Dermis blood vessel endothelial cell (primary cell): ENCODE results near the gene ULBP1. TPM values are rescaled to one million over a fixed set of nuclear protein-coding genes. Genes with fewer than 3 reads are reported as not detected.
"Not testable (repeated sequence)": the region's sequence is repeated elsewhere in the genome, so short reads cannot be mapped to it uniquely, and the experiment has no call there.

ENCODE experiments used
- DNase-seq: peaks from one replicate; pipeline ENCODE4 v3.0.0; 2010
- total RNA-seq: library from RNA; depleted of rRNA; stranded (reverse); fragments of >200 nt; gene quantifications from 2 replicates; pipeline ENCODE4 v1.2.3, GENCODE V29; 2014

ULBP1 gene
- total RNA-seq, 1 donor from 2014 or later = 0.17 TPM

GRCh38 chr6:149978610-149979009 lies 14.9 kb downstream of the ULBP1 start:
- no peak for DNase-seq

DNA sequence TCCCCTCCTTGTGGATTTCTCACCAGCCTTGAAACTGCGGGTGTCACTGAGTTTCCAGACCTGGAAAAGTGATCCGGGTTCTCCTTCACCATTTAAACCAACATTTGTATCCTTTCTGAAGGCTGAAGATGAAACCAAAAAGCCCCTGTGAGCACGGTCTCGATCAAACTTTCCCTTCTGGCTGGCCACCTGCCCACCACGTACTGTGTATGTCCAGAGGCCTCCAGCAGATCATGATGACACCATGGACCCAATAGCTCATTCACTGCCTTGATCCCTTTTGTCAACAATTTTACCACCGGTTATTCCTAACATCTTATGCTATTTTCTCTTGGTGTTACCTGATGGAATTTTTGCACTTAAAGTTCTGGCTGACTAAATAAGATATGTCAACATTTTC lies 15.6 kb downstream of the ULBP1 start:
- DNase-seq = no peak

- no peak for DNase-seq
These were observed 19.4 kb downstream of the ULBP1 start for GRCh38 chr6:149983145-149983544.

DNA sequence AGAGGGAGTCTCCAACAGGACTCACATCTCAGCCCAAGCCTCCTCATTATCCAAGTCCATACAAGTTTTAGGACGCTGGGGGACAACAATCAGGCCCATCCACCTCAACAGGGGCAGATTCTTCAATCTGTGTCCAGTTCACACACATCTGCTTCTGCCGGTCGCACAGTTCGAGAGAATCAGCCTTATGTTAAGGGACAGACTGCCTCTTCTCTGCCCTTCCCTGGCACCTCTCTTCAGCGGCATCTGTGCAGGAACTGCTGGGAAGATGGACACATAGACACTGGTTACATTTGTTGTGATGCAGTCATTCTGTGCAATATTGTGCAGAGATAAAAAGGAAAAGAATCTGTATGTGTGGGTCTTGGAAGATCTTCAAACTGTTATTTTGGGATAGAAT lies 21.0 kb downstream of the ULBP1 start:
- DNase-seq = no peak

DNA sequence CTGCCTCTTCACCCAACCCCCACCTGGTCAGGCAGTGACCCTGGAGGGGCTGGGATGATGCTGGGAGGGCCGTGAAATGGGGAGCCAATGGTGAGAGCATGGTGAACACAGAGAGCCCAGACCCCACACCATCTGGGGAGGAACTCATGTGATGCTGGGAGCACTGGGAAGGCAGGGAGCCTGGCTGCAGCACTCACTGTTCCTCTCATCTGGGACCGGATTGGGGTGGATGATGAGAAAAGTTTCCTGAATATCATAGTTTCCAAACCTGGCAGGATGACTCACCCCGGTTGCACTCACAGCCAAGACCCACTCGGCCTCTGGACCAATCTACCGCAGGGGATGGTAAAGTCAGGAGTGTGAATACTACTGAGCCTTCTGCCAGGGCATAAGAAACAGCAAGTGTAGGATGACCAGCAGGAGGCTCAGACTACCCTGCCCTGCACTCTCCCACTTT lies 21.8 kb downstream of the ULBP1 start:
- peak; percentile 26 for DNase-seq

GRCh38 chr6:149987602-149988107 lies 23.9 kb downstream of the ULBP1 start:
- no peak for DNase-seq

DNA sequence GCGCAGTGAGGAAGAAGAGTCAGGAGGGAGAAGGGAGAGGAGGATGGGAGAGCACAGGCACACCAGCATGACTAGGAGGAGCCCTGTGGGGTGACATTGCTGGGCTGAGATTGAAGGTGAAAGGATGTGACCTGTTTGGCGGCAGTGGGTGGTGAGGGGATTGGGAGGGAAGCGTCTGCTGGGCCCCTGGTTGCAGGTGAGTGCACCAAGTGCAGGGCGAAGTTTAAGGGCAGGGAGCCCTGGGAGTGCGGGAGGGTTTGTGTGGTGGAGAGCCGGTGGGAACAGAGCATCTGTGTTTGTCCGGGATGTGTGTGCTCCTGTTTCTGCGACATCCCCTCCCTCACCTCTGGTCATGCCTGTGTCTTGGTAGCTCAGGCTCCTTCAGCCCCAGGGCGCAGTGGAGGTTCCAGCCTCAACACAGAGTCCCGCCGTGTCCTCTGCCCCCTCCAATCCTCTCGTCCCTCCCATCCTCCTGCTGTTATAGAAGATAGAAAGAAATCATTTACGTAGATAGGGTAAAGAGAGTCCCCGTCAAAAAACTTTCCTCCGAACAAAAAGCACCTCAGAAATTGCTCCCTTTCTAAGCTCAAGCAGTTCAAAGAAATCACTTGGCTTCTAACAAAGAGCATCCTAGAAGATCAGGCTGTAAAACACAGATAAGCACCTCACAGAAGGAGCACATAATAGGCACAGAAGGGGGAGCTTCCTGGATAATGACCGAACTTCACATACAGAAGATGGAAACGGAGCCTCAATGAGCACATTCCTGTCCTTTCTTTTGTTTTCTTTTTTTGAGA lies 25.0 kb downstream of the ULBP1 start:
- no peak for DNase-seq

- DNase-seq = no peak
These were observed 26.5 kb downstream of the ULBP1 start for GRCh38 chr6:149990212-149990660.

GRCh38 chr6:149990661-149991471 lies 27.1 kb downstream of the ULBP1 start:
- no peak for DNase-seq

DNA sequence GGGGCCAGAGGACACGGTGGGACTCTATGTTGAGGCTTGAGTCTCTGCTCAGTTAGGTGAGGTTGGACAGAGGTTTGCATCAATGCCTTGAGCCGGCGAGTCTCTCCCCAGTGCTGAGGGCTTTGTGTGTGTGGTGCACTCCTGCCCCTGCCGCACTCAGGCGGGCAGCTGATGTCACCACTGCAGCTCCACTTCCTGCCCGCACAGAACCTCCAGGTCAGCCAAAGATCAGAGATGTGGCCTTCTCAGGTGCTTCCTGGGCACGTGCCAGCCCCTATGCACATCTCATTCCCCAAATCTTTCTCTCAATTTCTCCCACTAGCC lies 27.7 kb downstream of the ULBP1 start:
- DNase-seq = not testable (repeated sequence)

DNA sequence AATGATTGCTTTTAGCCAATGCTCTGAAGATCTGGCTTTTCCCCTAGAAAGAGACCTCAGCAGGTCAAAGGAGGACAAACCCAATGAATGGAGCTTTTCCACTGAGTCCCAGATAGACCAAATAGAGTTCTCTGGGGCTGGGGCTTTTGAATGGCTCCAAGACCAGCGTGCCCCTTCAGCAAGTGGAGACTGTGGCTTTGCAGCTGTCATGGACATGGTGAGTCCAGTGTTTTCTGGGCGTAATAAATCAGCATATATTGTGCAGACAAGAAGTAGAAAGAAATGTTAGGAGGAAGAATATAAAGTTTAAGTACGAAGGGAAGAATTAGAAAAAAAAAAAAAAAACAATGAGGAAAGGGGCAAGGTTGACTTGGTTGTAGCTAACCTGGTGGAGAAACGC lies 28.1 kb downstream of the ULBP1 start:
- DNase-seq = no peak

DNA sequence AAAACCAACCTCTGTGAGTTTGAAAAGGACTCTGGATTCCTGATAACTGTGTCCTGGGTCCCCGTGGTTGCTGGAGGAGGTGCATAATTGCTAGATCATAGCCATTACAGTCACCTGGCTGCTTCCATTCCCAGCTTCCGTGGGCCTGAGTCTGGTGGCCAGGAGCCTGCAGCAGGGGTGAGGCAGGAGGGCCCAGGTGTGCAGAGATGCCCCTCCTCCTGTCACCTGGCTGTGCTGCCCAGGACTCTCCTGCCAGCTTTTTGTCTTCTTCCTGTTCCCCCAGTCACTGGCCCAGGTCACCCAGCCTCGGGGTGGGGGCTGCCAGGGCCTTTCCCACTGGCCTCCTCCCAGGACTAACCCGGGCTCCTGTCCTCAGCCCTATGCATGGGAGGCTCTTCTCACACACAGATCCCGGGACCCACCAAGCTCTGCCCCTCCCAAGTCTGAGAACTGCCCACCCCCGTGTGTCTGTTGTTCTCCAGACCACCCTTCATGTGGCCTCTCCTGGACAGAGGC lies 31.6 kb downstream of the ULBP1 start:
- no peak for DNase-seq

GRCh38 chr6:149995971-149996370 lies 32.2 kb downstream of the ULBP1 start:
- no peak for DNase-seq

GRCh38 chr6:149999636-150000035 lies 35.9 kb downstream of the ULBP1 start:
- DNase-seq = no peak

DNA sequence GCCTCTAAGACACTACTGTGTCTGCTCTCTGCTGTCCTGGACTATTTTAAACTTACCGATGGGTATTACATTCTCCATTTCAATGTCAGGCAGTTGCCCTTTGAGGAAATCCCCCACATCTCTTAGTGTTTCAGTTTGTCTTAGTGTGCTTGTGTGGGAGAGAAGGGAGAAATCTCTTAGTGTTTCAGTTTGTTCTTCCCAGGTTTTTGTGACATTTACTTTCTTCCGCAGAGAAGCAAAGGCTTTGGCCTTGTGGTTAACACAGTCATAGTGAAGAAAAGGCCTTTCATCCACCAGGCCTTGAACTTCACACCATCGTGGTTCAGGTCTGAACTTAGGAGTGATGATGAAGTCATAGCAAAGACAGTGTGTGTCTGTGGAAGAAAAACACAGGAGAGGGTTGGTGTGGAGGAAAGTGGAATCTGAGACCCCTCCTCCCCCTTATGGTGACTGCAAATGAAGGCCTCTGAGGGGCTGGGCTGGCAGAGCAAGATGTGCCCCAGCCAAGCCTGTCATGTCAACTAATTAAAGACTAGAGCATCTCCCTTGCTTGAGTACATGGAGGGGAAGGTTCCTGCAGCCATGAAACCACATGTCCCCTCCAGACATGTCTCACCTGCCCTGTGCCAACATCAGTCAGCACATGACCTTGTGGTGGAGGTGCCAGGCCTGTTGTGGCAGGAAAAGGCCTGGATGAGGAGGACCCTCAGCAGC lies 37.7 kb downstream of the ULBP1 start:
- no peak for DNase-seq

- no peak for DNase-seq
These were observed 39.0 kb downstream of the ULBP1 start for GRCh38 chr6:150002710-150003109.

DNA sequence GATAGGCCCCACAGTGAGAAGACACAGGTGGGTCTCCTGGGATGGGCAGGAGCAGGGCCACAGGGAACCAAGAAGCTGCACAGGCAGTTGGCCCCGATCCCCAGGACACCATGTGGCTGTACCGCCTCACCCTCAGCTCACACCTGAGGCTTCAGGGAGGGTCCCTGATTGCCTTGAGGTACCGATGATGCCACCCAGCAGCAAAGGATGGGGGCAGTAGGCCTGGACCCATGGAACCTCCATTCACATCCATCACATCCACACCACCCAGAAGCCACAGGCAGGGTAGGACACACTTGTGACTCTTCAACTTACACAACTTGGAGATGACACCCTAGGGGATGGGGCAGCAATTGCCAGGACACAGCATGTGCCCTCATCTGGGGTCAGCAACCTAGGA lies 39.9 kb downstream of the ULBP1 start:
- not testable (repeated sequence) for DNase-seq

- no peak for DNase-seq
These were observed 40.5 kb downstream of the ULBP1 start for GRCh38 chr6:150004101-150004782.

GRCh38 chr6:150004783-150005717 lies 41.3 kb downstream of the ULBP1 start:
- peak; percentile 87 for DNase-seq

GRCh38 chr6:150005761-150006651 lies 42.3 kb downstream of the ULBP1 start:
- DNase-seq = no peak
